Measurements from ENCODE around the gene VPS8.

DNA sequence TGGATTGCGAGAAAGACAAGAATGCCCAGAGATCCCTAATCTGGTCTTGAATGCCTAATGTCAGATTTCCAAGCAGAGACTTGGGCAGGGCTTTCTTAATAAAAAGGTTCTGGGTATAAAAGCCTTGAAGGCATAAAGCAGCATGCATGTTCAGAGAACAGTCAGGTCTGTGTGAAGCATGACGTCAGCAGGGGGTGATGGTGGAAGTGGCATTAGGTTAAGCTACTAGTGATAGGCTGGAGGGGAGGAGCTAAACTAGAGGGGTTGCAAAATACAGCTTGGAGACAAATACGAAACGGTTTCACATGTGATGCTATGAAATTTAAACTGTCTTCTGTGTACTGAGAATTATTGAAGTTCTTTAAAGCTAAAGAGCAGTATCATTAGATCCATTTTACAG lies 125.6 kb downstream of the VPS8 start:
- TF ChIP-seq, protein P1, sequence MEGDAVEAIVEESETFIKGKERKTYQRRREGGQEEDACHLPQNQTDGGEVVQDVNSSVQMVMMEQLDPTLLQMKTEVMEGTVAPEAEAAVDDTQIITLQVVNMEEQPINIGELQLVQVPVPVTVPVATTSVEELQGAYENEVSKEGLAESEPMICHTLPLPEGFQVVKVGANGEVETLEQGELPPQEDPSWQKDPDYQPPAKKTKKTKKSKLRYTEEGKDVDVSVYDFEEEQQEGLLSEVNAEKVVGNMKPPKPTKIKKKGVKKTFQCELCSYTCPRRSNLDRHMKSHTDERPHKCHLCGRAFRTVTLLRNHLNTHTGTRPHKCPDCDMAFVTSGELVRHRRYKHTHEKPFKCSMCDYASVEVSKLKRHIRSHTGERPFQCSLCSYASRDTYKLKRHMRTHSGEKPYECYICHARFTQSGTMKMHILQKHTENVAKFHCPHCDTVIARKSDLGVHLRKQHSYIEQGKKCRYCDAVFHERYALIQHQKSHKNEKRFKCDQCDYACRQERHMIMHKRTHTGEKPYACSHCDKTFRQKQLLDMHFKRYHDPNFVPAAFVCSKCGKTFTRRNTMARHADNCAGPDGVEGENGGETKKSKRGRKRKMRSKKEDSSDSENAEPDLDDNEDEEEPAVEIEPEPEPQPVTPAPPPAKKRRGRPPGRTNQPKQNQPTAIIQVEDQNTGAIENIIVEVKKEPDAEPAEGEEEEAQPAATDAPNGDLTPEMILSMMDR (IDR thresholded peaks at IDR 0.05), result no peak
- no peak for TF ChIP-seq POLR2A (IDR thresholded peaks at IDR 0.05)

Measured in body of pancreas (tissue), 4 donors.